Stimulated activated CD4-positive, alpha-beta T cell treated with anti-CD3 and anti-CD28 coated beads, TNF-alpha, amount 100 ng/mL, for 1 hour (primary cell): ENCODE data around the gene MALRD1.

Experiments used
- DNase-seq, 3 donors: peaks; one replicate each; pipeline ENCODE4 v3.0.0-alpha.2; 2020; ENCODE audit warnings: low read depth in 3 of 3, low spot score in 1 of 3

MALRD1 gene

GRCh38 chr10:19107406-19107805 lies 58.8 kb downstream of the MALRD1 start:
- no peak for DNase-seq

DNA sequence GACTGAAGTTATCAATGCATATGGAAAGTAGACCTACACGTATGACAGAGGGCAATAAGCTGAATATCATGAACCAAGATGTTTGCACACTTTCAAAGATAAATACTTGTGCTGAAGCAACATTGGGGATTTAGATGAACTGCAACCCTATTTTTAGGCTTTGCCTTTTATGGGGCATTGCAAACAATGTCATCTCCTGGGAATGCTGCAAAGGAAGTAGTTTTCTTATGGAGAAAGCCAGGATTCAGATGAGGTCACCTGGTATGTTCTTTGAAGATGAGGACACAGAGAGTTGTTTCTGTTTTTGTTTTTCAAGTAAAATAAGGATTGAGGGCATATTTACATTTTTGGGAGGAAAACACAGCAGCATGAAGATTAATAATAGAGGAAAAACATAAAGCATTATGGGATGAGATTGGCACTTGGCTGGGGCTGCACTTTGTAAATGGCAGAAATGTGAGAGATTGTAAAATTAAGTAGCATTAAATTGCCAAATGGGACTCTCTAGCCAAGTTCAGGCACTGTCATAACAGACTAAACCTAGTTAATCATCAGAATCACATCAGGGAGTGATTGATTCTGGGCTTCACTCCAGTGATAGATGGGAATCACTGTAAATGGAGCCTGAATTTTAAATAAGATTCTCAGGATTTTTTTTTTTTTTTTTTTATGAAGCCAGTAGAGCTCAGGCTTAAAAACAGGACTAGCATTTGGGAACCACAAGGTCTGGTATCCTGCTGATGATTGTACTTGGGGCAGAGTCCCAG lies 63.1 kb downstream of the MALRD1 start:
- DNase-seq: no peak

DNA sequence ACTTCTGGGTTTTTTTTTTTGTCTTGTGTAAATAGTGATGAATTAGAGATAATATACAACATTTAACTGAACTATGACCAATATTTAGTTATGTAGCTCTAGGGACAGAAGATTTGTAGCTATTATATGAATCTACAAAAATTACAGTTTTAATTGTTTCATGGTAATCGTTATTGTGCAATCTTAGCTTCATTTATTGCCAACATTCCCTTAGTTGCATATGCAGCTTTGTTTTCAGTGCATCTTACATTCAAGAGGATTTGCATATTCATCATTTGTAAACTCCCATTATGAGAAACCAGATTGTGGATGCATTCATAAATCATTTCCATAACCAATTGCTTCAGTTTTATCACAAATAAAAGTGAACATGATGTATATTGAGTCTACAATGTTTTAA lies 68.8 kb downstream of the MALRD1 start:
- no peak for DNase-seq

GRCh38 chr10:19119191-19119590 lies 70.6 kb downstream of the MALRD1 start:
- no peak for DNase-seq

DNA sequence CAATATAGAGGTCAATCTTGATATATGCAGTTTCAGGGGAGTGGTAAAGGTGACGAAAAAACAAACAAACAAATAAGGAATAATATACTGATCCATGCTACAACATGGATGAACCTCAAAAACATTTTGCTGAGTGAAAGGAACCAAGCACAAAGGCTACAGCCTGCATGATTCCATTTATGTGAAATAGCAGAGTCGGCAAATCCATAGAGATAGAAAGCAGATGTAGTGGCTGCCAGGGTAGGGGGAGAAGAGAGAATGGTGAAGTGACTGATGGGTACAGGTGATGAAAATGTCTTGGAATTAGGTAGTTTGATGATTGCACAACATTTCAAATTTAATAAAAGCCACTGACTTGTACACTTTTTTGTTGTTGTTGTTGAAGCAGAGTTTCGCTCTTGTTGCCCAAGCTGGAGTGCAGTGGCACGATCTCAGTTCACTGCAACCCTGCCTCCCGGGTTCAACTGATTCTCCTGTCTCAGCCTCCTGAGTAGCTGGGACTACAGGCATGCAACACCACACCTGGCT lies 71.8 kb downstream of the MALRD1 start:
- no peak for DNase-seq

GRCh38 chr10:19133992-19134391 lies 85.4 kb downstream of the MALRD1 start:
- DNase-seq: no peak

DNA sequence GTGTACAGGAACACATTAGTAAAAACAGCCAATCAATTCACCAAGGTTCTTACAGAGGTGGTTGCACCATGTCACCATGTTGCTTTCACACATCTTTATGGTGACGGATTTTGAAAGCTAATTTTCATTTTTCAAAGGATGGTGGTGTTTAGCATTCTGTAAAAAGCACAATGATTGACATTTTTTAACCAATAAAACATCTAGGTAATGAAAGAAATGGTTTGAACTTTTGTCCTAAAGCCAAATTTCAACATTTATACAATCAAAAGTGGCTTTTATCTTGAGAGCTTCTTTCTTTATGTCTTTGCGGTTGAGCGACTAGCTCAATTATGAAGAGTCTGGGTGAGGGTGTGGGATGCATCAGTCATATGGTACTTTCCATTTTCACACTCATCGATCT lies 94.4 kb downstream of the MALRD1 start:
- DNase-seq: no peak

- DNase-seq: no peak
Observed at GRCh38 chr10:19144206-19144605, 95.6 kb downstream of the MALRD1 start.

DNA sequence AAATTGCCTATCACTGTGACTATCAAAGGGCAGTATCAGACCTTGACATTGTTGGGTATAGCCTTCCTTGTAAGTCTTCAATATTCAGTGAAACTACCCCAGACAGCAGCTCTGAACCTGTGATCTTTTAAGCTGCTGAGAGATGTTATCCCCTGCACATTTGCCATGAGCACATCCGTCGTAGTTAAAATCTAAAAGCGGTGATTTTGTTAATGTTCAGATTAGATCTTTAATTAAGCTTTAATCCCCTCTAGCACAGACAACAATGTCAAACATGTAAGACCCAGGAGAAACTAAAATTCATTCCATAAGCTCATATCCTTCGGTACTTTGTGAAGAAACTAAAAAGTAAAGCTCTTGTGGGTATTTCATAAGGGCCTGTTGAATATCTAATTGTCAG lies 105.8 kb downstream of the MALRD1 start:
- DNase-seq: no peak

DNA sequence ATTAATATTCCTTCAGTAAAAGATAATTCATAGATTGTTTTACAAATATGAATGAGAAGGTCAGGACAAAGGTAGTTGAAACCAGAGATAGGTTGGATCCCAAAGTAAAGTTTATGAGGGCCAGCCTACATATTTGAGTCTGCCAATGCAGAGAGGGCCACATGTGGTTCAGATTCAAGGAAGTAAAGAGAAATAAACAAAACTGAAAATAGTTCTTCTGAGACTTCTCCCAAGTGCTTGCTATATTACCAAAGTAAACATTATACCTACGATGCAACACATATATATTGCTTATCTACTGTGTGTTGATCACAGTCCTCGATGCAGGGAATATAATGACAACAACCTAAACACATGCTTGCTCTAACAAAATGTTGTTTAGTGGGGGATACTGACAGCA lies 109.8 kb downstream of the MALRD1 start:
- DNase-seq: no peak

DNA sequence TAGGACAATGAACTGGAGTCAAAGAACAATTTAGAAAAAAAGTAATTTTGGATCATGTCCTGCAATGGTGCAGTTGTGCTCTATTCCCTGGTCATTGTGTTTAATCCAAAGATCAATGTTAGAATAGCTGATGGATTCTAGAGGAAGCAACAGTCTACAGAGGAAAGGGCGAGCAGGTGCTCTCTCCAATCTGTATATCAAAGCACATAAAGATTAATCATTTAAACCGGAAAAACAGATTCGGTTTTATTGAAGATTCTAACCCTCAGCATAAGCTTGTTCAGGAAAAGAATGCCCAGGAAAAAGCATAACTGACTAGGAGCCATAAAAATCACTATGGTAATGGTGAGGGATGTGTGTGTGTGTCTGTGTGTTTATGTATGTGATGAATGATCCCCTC lies 110.3 kb downstream of the MALRD1 start:
- DNase-seq: no peak

DNA sequence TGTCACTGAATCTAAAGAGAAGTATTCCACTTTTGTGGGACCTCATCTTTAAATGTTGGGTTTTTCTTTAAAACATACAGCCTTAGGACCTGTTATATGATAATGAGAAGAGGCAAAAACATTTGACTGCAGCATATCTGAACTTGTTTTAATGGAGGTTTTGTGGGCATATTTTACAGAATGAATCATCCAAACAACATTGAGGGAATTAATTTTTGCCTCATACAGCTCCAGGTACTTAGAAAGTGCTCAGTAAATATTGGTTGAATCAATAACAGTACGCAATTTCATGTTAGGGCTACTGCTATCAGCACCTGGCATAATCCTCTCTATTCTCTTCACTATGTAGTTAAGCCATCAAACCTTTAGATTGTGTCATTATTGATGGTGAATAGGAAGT lies 115.9 kb downstream of the MALRD1 start:
- no peak for DNase-seq

DNA sequence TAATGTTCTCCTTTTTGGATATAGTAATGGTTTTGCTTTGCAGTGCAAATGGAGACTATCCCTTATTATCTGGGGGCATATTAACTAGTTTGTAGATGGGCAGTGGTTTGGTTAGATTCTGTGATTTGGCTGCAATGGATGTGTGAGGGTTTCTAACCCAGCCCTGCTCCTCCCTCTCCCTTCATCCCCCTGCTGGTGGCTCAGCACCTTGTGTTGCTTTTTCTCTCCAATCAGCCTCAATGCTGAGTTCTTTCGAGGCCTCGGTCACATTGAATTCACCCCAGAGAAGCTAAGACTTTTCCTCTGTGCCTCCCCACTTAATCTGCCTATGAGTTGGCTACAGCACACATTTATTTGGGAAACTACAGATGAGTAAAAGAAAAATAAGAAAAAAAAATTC lies 120.0 kb downstream of the MALRD1 start:
- no peak for DNase-seq

- DNase-seq: no peak
Observed at GRCh38 chr10:19169041-19169440, 120.4 kb downstream of the MALRD1 start.

DNA sequence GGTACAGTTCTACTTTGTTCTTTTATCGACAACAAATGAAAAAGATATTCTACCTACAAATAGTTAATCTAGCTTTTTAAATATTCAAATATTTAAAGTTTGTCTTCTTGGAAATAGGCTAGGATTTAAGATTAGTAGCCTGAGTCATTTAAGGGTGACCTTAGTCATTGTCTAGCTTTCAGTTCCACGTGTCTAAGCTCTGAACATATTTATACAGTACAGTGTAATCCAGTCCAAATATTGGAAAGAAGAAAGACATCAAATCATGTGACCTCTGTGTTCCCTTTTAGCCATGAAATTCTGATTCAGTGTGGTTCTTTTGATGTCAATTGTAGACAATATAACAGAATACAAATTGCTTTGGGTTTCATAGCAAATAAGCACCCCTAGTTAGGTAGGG lies 121.1 kb downstream of the MALRD1 start:
- no peak for DNase-seq

- DNase-seq: no peak
Observed at GRCh38 chr10:19178675-19179074, 130.1 kb downstream of the MALRD1 start.

- DNase-seq: no peak
Observed at GRCh38 chr10:19184891-19185290, 136.3 kb downstream of the MALRD1 start.

DNA sequence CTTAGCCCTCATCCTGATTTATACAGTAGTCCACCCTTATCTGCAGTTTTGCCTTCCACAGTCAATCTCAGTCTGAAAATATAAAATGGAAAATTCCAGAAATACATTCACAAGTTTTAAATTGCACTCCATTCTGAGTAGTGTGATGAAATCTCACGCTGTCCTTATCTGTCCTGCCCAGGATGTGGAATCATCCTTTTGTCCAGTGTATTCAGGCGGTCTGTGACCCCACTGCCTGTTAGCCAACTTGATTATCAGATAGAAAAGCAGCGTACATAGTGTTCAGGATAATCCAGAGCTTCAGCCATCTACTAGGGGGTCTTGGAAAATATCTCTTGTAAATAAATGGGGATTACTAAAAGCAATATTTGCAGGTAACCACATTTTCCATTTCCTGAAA lies 146.3 kb downstream of the MALRD1 start:
- DNase-seq: no peak

DNA sequence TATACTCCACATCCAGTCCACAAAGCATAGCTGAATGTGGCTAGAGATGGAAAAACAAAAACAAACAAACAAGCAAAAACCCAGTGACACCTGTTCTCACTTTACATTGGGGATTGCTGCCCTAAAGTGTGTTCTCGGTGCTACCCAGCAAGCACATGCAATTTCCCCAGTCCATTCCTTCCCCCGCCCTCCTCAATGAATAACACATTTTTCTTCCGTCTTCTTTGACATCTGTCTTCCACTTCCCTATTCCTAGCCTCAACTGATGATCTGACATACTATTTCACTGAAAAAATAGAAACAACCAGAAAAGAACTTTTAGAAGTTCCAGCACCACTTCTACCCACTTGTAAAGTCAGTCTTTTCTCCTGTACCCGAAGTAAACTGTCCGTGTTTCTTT lies 147.1 kb downstream of the MALRD1 start:
- no peak for DNase-seq

GRCh38 chr10:19200211-19200610 lies 151.6 kb downstream of the MALRD1 start:
- no peak for DNase-seq

DNA sequence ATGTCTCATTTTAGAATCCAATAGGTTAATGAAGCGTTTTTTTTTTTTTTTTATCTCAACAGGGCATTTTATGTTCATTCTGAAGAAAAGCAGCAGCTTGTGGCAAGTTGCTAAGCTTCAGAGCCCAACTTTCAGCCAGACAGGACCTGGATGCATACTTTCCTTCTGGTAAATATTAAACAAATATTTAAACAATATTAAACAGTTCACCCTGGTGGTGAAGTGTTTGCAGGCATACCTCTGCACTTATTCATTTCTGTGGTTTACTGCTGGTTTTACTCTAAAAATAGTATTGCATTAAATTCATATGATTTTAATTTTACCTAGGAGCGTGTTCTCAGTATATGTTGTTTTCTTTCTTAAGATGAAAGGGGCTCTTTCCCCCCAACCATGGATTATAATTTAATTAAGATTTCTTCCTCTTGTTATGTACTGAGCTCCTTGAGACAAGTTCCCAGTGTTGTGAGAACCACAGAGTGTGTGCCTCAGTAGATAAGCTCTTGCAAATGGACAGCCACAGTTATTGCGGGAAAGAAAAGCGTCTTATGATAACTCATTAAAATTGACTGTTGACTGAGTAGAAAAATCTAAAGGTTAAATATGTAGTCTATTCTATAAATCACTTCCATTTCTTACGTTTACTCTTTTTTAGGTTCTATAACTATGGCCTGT lies 155.8 kb downstream of the MALRD1 start:
- DNase-seq: no peak

- DNase-seq: no peak
Observed at GRCh38 chr10:19209319-19209718, 160.7 kb downstream of the MALRD1 start.

GRCh38 chr10:19212590-19212989 lies 164.0 kb downstream of the MALRD1 start:
- DNase-seq: no peak
